Measurements from ENCODE around the gene MAST4.
"Not testable (repeated sequence)": the region's sequence is repeated elsewhere in the genome, so short reads cannot be mapped to it uniquely, and the experiment has no call there.

MAST4 gene

DNA sequence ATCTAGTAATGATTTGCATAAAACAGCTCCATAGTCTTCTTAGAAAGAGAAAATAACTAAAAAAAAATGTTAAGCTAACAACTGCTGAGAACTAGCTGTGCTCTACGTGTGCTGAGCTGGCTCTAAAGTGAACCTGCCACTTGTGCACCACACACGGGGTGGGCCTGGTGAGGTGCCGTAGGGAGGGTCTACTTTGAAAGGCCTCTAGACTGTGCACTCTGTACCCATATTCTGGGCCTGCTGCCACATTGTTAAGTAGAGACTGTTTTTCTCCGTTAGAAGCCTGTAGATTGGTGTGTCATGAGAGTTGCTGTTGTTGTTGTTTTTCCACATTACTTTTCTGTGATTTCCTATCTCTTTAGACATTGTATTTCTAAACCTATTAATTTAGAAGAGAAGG is 506.5 kb downstream of the MAST4 start:
- DNase-seq: no peak

GRCh38 chr5:67104859-67105258 is 508.7 kb downstream of the MAST4 start:
- DNase-seq: no peak

GRCh38 chr5:67105270-67105669 is 509.1 kb downstream of the MAST4 start:
- no peak for DNase-seq

GRCh38 chr5:67106626-67107342 is 510.6 kb downstream of the MAST4 start:
- DNase-seq: no peak

GRCh38 chr5:67111779-67112178 is 515.6 kb downstream of the MAST4 start:
- DNase-seq: no peak

DNA sequence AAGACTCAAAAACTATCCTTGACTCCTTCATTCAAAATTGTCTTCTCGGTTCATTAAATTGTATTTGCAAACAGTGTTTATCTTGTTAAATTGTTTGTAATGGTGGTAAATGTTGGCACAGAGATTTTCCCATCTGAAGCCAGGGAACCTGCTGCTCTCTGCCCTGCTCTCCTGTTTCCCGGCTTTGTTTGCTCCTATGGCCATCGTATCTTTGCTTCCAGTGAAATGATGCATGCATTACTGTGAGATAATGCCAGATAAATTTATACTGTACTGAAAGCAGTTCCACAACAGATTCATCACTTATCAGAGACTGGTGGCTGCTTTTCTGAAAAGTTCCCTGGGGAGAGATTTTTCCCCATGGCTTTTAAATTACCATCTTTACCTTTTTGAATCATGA is 519.1 kb downstream of the MAST4 start:
- no peak for DNase-seq

- DNase-seq: no peak
These were observed 519.6 kb downstream of the MAST4 start for GRCh38 chr5:67115817-67116216.

DNA sequence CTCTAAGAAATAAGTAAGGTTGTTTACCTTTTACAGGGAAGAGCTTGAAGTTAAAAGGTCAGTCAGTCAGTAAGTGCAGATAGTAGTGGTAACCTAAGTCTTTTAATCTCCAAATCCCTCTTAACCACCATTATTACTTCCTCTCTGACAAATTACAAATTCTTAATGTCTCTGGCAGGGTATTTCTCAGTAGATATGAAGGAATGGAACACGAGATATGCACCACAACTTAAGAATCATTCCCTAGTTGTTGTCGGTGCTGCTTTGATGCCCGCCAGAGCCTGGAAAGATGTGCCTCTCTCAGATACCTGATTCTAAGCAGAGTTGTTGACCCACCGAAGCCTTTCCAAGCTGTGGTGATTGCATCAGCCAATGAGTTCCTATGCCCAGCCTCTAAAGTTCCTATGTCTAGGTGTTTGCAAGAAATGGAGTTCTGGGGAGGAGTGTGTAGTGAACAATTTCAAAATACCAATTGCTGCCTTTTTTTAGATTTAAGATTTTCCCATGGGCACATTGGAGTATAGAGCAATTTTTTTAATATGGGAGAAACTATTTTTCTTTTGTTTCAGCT is 521.9 kb downstream of the MAST4 start:
- DNase-seq: no peak

DNA sequence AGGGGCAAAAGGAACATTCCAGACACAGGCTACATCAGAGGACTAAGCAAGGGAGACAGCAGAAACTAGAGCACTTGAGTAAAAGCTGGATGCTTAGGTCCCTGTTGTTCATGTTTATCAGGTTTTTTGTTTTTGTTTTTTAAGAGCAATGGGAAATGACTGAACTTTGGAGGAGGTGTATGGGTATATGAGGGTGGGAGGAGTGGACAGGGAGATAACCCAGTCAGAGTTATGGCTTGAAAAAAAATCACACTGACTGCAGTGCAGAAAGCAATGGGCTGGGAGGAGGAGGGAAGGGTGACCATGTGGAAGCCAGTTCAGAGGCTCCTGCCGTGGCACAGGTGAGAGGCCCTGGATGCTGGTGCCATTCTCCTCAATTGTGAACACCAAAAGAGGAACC is 522.8 kb downstream of the MAST4 start:
- no peak for DNase-seq

- DNase-seq: no peak
These were observed 523.8 kb downstream of the MAST4 start for GRCh38 chr5:67120032-67120431.

DNA sequence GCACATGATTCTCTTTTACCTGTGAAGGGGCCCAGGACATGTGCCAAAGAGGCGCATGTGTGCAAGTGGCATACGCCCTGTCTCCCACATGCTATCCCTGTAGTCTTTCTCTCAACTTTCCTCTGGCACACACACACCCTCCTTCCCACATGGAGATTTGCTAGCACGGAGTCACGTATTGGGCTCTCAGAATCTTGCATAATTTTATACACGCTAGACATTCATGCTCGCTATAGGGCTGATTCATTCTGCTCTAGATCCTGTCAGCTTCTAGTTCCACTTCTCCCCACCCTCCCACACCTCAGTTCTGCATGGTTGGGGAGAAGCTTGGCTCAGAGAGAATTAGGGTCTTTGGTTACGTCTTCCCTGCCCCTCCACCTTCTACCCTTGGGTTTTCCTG is 527.6 kb downstream of the MAST4 start:
- no peak for DNase-seq

DNA sequence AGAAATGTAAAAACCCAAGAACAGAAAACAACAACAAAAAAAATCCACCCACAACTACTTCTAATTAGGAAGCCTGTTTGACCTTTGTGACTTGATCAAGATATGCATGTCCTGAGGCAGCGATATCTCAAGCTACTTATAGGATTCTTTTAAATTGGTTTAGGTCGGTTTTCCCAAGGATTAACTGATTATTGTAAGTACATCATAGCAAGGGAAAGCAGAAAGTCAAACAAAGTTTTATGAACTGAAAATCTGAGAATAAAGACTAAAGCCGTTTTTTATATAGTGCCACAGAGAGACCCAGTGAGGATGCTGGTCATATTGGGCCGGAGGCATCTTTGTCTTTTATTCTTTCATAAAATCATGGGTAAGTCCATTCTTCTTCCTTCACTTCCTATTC is 528.4 kb downstream of the MAST4 start:
- no peak for DNase-seq

GRCh38 chr5:67127347-67127895 is 531.2 kb downstream of the MAST4 start:
- not testable (repeated sequence) for DNase-seq

DNA sequence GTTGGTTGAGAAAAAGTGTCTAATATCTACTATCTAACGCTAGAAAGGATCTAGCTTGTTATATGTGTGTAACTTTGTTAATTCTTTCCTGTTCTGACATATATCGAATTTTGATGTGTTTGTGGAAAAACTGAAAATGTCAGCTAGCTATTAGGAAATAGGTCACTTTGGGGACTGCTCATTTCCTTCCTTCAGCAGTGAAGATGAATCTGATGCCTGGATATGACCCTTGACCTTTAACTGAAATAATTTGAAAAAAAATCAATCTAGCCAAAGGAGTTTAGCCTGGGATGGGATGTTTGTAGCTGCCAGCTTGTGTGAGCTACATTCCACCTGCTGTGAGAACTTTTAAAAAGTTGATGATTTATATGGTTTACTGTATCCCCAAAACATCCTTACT is 533.6 kb downstream of the MAST4 start:
- DNase-seq: no peak

DNA sequence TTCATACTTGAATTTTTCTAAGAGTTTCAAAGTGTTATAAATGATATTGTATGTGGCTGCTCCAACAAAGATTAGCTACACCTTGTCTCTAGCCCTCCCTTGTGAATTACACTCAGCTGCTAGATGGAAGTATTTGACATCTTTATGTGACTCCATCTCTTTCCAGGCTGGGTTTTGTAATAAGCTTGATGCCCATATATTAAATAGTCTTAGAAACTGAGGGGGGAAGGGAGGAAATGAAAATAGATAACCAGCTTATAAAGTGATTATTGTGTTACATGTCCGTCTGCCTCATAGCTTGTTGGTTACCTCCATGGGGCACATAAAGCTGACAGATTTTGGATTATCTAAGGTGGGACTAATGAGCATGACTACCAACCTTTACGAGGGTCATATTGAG is 537.0 kb downstream of the MAST4 start:
- no peak for DNase-seq

- no peak for DNase-seq
These were observed 537.6 kb downstream of the MAST4 start for GRCh38 chr5:67133776-67134175.

GRCh38 chr5:67135381-67135984 is 539.3 kb downstream of the MAST4 start:
- no peak for DNase-seq

DNA sequence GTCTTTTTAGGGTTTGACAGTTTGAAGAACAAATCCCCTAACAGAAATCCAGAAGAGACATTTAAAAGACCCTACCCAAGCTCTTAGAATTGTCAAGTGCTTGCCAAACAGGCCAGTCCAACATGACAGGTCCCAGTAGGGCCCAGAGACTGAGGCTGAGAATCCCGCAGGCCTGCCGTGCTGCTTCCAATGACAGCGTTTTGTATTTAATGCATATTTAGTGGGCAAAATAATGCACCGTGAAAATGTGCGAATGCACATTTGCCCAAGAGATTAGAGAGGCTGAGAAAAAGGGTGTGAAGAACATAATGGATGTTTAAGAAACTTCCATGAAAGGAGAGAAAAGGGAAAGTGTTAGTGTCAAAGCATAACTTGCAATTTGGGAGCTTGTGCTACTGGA is 542.8 kb downstream of the MAST4 start:
- DNase-seq: no peak

DNA sequence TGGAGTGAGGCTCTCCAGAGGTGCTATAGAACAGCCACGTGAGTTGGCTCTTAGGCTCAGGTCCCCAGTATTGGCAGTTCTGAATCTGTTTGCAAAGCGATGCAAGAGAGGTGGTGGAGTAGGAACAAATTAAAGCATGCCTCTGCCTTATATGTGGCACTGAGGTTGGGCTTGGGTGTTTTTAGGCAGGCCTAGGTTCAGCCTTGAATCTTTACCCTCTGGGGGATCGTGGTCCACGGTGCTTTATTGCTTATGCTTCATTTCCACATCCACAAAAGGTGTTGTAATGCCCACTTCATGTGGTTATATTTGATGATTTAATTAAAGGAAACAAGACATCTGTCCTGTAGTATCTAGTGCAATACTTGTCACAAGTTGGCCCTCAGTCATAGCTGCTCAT is 544.2 kb downstream of the MAST4 start:
- DNase-seq: no peak

DNA sequence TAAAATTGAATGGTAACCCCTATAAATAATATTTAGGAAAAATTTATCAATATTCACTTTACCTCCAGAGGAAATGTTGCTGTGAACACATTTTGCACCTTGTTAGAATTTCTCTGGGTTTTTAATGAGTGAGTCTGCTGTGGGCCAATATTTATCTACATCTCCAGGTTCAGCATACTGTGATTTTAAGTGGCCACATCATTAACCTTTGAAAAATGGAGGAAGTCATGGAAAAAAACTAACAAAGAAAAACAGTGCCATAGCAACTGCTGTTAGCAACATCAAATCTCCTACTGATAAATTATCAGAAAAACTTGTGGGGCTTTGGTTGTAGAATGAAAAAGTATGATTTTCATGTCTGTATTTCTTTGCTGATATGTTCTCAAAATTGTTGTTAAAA is 545.5 kb downstream of the MAST4 start:
- DNase-seq: no peak

- no peak for DNase-seq
These were observed 546.6 kb downstream of the MAST4 start for GRCh38 chr5:67142816-67143215.

- no peak for DNase-seq
These were observed 547.4 kb downstream of the MAST4 start for GRCh38 chr5:67143549-67143948.

GRCh38 chr5:67144183-67144639 is 548.0 kb downstream of the MAST4 start:
- no peak for DNase-seq

DNA sequence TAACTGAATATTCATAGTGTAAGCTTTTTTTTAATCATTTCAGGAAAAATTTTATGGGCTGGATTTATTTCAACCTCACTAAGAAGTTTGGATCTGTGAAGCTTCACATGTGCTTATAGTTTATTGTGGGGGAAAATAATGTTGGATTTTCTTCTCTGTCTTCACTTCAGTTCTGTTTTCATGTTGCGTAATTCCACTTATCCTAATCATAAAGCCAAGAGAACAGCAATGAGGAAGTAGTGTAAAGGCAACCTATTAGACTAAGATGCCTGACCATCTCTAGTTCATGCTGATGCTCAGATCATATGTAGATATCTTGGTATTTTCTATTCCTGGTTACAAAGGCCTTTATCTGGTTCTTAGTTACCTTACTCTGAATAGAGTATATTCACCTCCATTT is 550.4 kb downstream of the MAST4 start:
- DNase-seq: no peak
